Trophoblast cell (in vitro differentiated cells and primary cell): ENCODE data around the gene POMT2.
"Not testable (repeated sequence)": the region's sequence is repeated elsewhere in the genome, so short reads cannot be mapped to it uniquely, and the experiment has no call there.

Source experiments
- DNase-seq, 2 donors: peaks; one replicate each; pipeline ENCODE4 v3.0.0-alpha.2; 2016
- H2AFZ ChIP-seq: 2 replicates; pipeline ENCODE4 v1.6.1; 2013; ENCODE audit warnings: low read length, moderate library complexity, mild to moderate bottlenecking; ENCODE audit not compliant: insufficient read depth, poor library complexity
- H2AK5ac ChIP-seq: 2 replicates; pipeline ENCODE4 v1.6.1; 2013; ENCODE audit warnings: mild to moderate bottlenecking, low read length
- H2BK120ac ChIP-seq: 2 replicates; pipeline ENCODE4 v1.6.1; 2013; ENCODE audit warnings: low read length, mild to moderate bottlenecking, moderate library complexity; ENCODE audit not compliant: insufficient read depth, poor library complexity
- H2BK12ac ChIP-seq: 2 replicates; pipeline ENCODE4 v1.6.1; 2013; ENCODE audit warnings: mild to moderate bottlenecking, low read length, moderate library complexity
- H2BK5ac ChIP-seq: 2 replicates; pipeline ENCODE4 v1.6.1; 2013; ENCODE audit warnings: low read length, low read depth, moderate library complexity, mild to moderate bottlenecking; ENCODE audit not compliant: poor library complexity
- H3K14ac ChIP-seq: 2 replicates; pipeline ENCODE4 v1.6.1; 2013; ENCODE audit warnings: mild to moderate bottlenecking, low read length
- H3K18ac ChIP-seq: 2 replicates; pipeline ENCODE4 v1.6.1; 2013; ENCODE audit warnings: mild to moderate bottlenecking, low read length
- H3K23ac ChIP-seq: 2 replicates; pipeline ENCODE4 v1.6.1; 2013; ENCODE audit warnings: low read length
- H3K27ac ChIP-seq: 2 replicates; pipeline ENCODE4 v1.5.1; 2013; ENCODE audit warnings: low read depth, mild to moderate bottlenecking, inconsistent platforms, low read length, moderate library complexity
- H3K27me3 ChIP-seq: 2 replicates; pipeline ENCODE4 v1.6.1; 2013; ENCODE audit warnings: inconsistent platforms, mild to moderate bottlenecking, low read length, moderate library complexity; ENCODE audit not compliant: insufficient read depth
- H3K36me3 ChIP-seq, 2 experiments: 1 replicate in 1 of 2; 2 replicates in 1 of 2; pipeline ENCODE4 v1.6.1; 2013; ENCODE audit warnings: low read length in 2 of 2, mild to moderate bottlenecking in 2 of 2, moderate library complexity in 1 of 2; ENCODE audit not compliant: insufficient read depth in 2 of 2, control insufficient read depth in 1 of 2
- H3K4ac ChIP-seq: 2 replicates; pipeline ENCODE4 v1.6.1; 2013; ENCODE audit warnings: low read depth, mild to moderate bottlenecking, low read length, moderate library complexity
- H3K4me1 ChIP-seq, 2 experiments: 1 replicate in 1 of 2; 2 replicates in 1 of 2; pipeline ENCODE4 v1.6.1; 2013; ENCODE audit warnings: low read length in 2 of 2, mild to moderate bottlenecking in 2 of 2, moderate library complexity in 1 of 2; ENCODE audit not compliant: insufficient read depth in 2 of 2, control insufficient read depth in 1 of 2
- H3K4me2 ChIP-seq: 2 replicates; pipeline ENCODE4 v1.6.1; 2013; ENCODE audit warnings: inconsistent platforms, mild to moderate bottlenecking, low read length, moderate library complexity
- H3K4me3 ChIP-seq: 2 replicates; pipeline ENCODE4 v1.5.1; 2013; ENCODE audit warnings: mild to moderate bottlenecking, low read depth, low read length, inconsistent platforms
- H3K79me1 ChIP-seq: one replicate; pipeline ENCODE4 v1.6.1; 2013; ENCODE audit warnings: low read length
- H3K79me2 ChIP-seq: 2 replicates; pipeline ENCODE4 v1.6.1; 2013; ENCODE audit warnings: low read length, mild to moderate bottlenecking; ENCODE audit not compliant: control insufficient read depth, insufficient read depth, poor library complexity
- H3K9ac ChIP-seq: 2 replicates; pipeline ENCODE4 v1.6.1; 2013; ENCODE audit warnings: mild to moderate bottlenecking, low read length
- H3K9me3 ChIP-seq: 2 replicates; pipeline ENCODE4 v1.6.1; 2013; ENCODE audit warnings: low read depth, mild to moderate bottlenecking, control low read depth, inconsistent platforms, low read length; ENCODE audit not compliant: insufficient read depth
- H4K12ac ChIP-seq: 2 replicates; pipeline ENCODE4 v1.6.1; 2013; ENCODE audit warnings: low read depth, mild to moderate bottlenecking, low read length, moderate library complexity
- H4K8ac ChIP-seq: 2 replicates; pipeline ENCODE4 v1.6.1; 2013; ENCODE audit warnings: low read depth, mild to moderate bottlenecking, low read length, moderate library complexity
- H4K91ac ChIP-seq: one replicate; pipeline ENCODE4 v1.6.1; 2013; ENCODE audit warnings: low read depth, mild to moderate bottlenecking, low read length, moderate library complexity
- WGBS: extraction: QIAGEN DNeasy Blood & Tissue Kit; methylation state at CpG from one replicate; pipeline ENCODE4 v1.1.7; 2013; ENCODE audit warnings: missing lambda C conversion rate; ENCODE audit not compliant: insufficient read length, insufficient coverage; ENCODE audit errors: extremely low coverage; 5-methylcytosine and 5-hydroxymethylcytosine counted together

The POMT2 gene

DNA sequence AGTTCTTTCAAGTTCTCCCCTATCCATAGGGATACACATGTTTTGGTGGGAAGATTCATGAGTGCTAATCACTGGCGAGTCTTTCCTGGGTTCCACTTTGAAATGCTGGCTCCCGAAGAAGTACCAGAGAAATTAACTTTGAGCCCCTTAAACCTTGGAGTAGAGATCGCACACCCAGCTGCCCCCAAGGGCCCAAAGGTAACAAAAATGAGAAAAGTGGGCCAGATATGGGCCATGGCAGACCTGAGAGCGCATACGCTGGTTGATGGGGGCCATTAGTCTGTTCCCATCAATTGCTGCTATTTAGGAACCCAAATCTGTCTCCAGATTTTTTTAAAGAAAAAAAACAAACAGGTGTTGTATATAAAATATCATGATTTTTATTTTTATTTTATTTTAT, 2.3 kb upstream of the POMT2 start:
- no peak for DNase-seq
- Histone ChIP-seq H3K27me3 (no peaks in the 10 kb centered on the region), H2BK120ac (no peak overlapping the region), H3K18ac (no peak overlapping the region), H2BK5ac (no peak overlapping the region), H2AFZ (no peak overlapping the region), H3K9me3 (no peaks in the 10 kb centered on the region), H4K12ac (no peak overlapping the region), H2BK12ac (no peak overlapping the region), H3K36me3 (peaks cover 0 to 2% of the 10 kb centered on the region in 2 experiments), H3K79me1 (peaks cover 8% of the 10 kb centered on the region), H3K4me2 (no peak overlapping the region), H4K91ac (no peak overlapping the region), H3K4me1 (peaks cover 3 to 17% of the 10 kb centered on the region in 2 experiments), H3K14ac (no peak overlapping the region), H3K9ac (no peak overlapping the region), H4K8ac (no peak overlapping the region), H3K23ac (no peak overlapping the region), H3K27ac (no peak overlapping the region), H2AK5ac (no peak overlapping the region), H3K4me3 (no peak overlapping the region), H3K79me2 (peaks cover 5% of the 10 kb centered on the region), H3K4ac (no peak overlapping the region)
- no CpG with 5 or more reads among the region's 5 CpGs for WGBS

DNA sequence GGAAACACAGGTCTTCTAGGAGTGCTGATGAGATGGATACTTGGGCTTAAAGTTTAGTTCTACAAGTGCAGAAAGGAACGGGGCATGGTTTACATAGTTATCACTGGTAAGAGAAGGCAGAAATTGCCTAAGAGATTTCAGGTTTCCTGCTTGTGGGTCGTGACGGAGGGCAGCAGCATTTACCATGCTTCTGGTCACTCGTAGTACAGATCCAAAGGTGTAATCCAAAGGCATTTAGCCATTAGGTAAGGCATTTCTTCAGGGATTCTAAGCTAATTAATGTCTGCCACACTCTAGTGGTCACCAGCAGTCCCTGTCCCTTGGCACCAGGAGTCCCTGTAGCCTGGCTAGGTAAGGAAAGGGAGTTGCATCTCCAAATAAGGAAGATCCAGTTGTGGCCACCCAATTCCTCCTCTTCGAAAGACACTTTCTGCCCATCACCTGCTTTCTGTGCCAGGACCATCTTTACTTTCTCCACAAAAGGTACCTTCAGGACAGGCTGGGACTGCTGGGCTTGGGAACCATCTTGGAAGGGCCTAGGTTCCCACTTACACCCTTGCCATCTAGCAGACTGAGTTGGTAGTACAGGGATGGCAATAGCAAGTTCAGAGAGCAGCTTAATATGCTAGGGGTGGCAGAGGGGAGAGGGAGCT, 1.7 kb upstream of the POMT2 start:
- Histone ChIP-seq H2BK5ac (no peak overlapping the region), H3K4me2 (peak overlapping the region; percentile 14), H3K9ac (no peak overlapping the region), H2AK5ac (peak overlapping the region; percentile 59), H3K9me3 (no peaks in the 10 kb centered on the region), H4K91ac (no peak overlapping the region), H3K23ac (no peak overlapping the region), H3K36me3 (no peaks in the 10 kb centered on the region), H3K4me3 (no peak overlapping the region), H3K27ac (peak overlapping the region; percentile 22), H3K79me2 (peaks cover 5% of the 10 kb centered on the region), H2BK120ac (no peak overlapping the region), H2AFZ (no peak overlapping the region), H4K12ac (peak overlapping the region; percentile 54), H3K14ac (no peak overlapping the region), H4K8ac (peak overlapping the region; percentile 17), H3K27me3 (no peaks in the 10 kb centered on the region), H3K4me1 (peaks cover 3 to 17% of the 10 kb centered on the region in 2 experiments), H3K79me1 (peaks cover 8% of the 10 kb centered on the region), H2BK12ac (peak overlapping the region; percentile 58), H3K18ac (peak overlapping the region; percentile 41), H3K4ac (no peak overlapping the region)
- no peak for DNase-seq
- no CpG with 5 or more reads among the region's 5 CpGs for WGBS

DNA sequence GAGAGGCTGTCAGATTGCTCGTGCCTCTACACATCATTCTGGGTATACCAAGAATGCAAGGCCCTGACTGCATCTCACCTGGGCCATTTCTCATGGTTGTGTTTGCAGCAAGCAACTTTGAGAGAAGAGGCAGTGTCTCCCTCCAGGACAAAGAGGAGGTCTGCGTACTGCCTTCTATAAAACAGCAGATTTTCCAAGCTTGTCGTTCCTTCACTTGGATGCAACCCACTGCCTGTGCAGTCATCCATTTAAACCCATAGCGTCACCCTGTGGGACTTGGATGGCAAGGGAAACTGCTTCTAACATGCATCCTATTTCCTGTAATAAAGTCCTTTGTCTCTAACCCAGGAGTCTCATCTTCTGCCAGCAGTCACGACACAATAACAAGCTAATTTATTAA, 1.3 kb downstream of the POMT2 start:
- no peak overlapping the region for H2BK5ac ChIP-seq
- no peak overlapping the region for H4K91ac ChIP-seq
- no peak for DNase-seq
- peaks cover 9% of the 10 kb centered on the region for H3K79me2 ChIP-seq
- H3K23ac ChIP-seq, result no peak overlapping the region
- H2AK5ac ChIP-seq, result no peak overlapping the region
- H3K9ac ChIP-seq, result no peak overlapping the region
- no peak overlapping the region for H3K4me2 ChIP-seq
- no peak overlapping the region for H4K8ac ChIP-seq
- H2BK12ac ChIP-seq, result no peak overlapping the region
- H3K27ac ChIP-seq, result no peak overlapping the region
- H3K4me3 ChIP-seq, result no peak overlapping the region
- no peak overlapping the region for H2AFZ ChIP-seq
- H3K79me1 ChIP-seq, result peaks cover 21% of the 10 kb centered on the region
- no peaks in the 10 kb centered on the region for H3K27me3 ChIP-seq
- no peak overlapping the region for H3K18ac ChIP-seq
- no peaks in the 10 kb centered on the region for H3K9me3 ChIP-seq
- H3K4me1 ChIP-seq, result peaks cover 14 to 17% of the 10 kb centered on the region in 2 experiments
- no peak overlapping the region for H4K12ac ChIP-seq
- no peak overlapping the region for H3K4ac ChIP-seq
- no CpG with 5 or more reads among the region's 5 CpGs for WGBS
- no peak overlapping the region for H2BK120ac ChIP-seq
- H3K36me3 ChIP-seq, result no peaks in the 10 kb centered on the region
- no peak overlapping the region for H3K14ac ChIP-seq

DNA sequence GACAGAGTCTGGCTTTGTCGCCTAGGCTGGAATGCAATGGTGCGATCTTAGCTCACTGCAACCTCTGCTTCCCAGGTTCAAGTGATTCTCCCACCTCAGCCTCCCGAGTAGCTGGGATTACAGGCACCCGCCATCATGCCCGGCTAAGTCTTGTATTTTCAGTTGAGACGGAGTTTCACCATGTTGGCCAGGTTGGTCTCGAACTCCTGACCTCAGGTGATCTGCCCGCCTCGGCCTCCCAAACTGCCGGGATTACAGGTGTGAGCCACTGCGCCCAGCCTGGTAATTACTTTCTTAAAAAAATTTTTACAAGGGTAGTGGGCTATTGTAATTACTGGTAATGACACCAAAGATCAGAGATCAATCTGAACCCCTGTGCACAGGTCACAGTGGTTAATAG, 1.9 kb downstream of the POMT2 start:
- not testable (repeated sequence) for H4K8ac ChIP-seq, H3K27me3 ChIP-seq, H2BK12ac ChIP-seq, H4K91ac ChIP-seq, H3K4me2 ChIP-seq, H3K18ac ChIP-seq, H3K27ac ChIP-seq, H3K9me3 ChIP-seq, H3K23ac ChIP-seq, H4K12ac ChIP-seq, H2AK5ac ChIP-seq, H3K36me3 ChIP-seq, H3K14ac ChIP-seq, H3K4ac ChIP-seq, H2BK5ac ChIP-seq, H3K79me2 ChIP-seq, H2BK120ac ChIP-seq, H3K4me3 ChIP-seq, H3K9ac ChIP-seq, DNase-seq, H2AFZ ChIP-seq
- peaks cover 25% of the 10 kb centered on the region for H3K79me1 ChIP-seq
- H3K4me1 ChIP-seq, result peaks cover 18 to 23% of the 10 kb centered on the region in 2 experiments
- no CpG with 5 or more reads among the region's 11 CpGs for WGBS
